SK-N-SH (cell line): ENCODE results near the gene FBXO42. TPM values are rescaled to one million over a fixed set of nuclear protein-coding genes. Genes with fewer than 3 reads are reported as not detected.

Source experiments
- CTCF ChIA-PET: fragments of 300-600, 350-600 bp; formaldehyde crosslinking; extraction: SDS; loops from one replicate; lab custom pipeline; 2021; lab: Yijun Ruan, JAX
- POLR2A ChIA-PET: fragments of 350-600 bp; sonication (Branson Sonifier 250); formaldehyde crosslinking; extraction: SDS; loops from one replicate; lab custom pipeline; 2020; ENCODE audit warnings: antibody characterized with exemption, inconsistent platforms; lab: Yijun Ruan, JAX
- DNase-seq: peaks from one replicate; pipeline ENCODE4 v3.0.0; 2012
- H2AFZ ChIP-seq: fragments of 200-600 bp; sonication (generic); 2 replicates; pipeline ENCODE4 v1.8.1; 2016; ENCODE audit warnings: antibody characterized with exemption, mild to moderate bottlenecking, low read depth
- H3F3A ChIP-seq: fragments of 200-600 bp; sonication (generic); replicated peaks from 2 replicates; pipeline ENCODE3; 2016; ENCODE audit warnings: antibody characterized with exemption, mild to moderate bottlenecking; ENCODE audit not compliant: insufficient read depth
- H3K27ac ChIP-seq, 2 experiments: fragments of 200-500 bp in 1 of 2; fragments of 200-600 bp in 1 of 2; sonication (Bioruptor generic) in 1 of 2; sonication (generic), shearing (Covaris generic) in 1 of 2; 2 replicates each; pipeline versions ENCODE4 v1.5.1 to v1.6.1; 2014 to 2016; ENCODE audit warnings: low read depth in 2 of 2, inconsistent platforms in 1 of 2, low read length in 1 of 2, mild to moderate bottlenecking in 1 of 2, mixed read lengths in 1 of 2
- H3K27me3 ChIP-seq: fragments of 200-600 bp; sonication (generic), shearing (Covaris generic); 2 replicates; pipeline ENCODE4 v1.6.1; 2016; ENCODE audit warnings: mixed run types; ENCODE audit not compliant: insufficient read depth
- H3K36me3 ChIP-seq, 2 experiments: fragments of 200-500 bp in 1 of 2; fragments of 200-600 bp in 1 of 2; sonication (Bioruptor generic) in 1 of 2; sonication (generic) in 1 of 2; replicated peaks in 1 of 2; 2 replicates each; pipeline versions ENCODE3 to v1.5.1; 2014 to 2016; ENCODE audit warnings: low read length in 1 of 2, mild to moderate bottlenecking in 1 of 2; ENCODE audit not compliant: insufficient read depth in 2 of 2, control insufficient read depth in 1 of 2
- H3K4me1 ChIP-seq, 2 experiments: fragments of 200-500 bp in 1 of 2; fragments of 200-600 bp in 1 of 2; sonication (Bioruptor generic) in 1 of 2; sonication (generic), shearing (Covaris generic) in 1 of 2; 2 replicates each; pipeline versions ENCODE4 v1.5.1 to v1.6.1; 2014 to 2016; ENCODE audit warnings: low read depth in 1 of 2, low read length in 1 of 2, mixed run types in 1 of 2; ENCODE audit not compliant: insufficient read depth in 2 of 2, control insufficient read depth in 1 of 2
- H3K4me2 ChIP-seq: fragments of 200-600 bp; sonication (generic), shearing (Covaris generic); 2 replicates; pipeline ENCODE4 v1.6.1; 2017; ENCODE audit warnings: mixed run types
- H3K4me3 ChIP-seq, 2 experiments: fragments of 200-500 bp in 1 of 2; fragments of 200-600 bp in 1 of 2; sonication (Bioruptor generic) in 1 of 2; sonication (generic), shearing (Covaris generic) in 1 of 2; 2 replicates each; pipeline versions ENCODE4 v1.5.1 to v1.8.1; 2014 to 2016; ENCODE audit warnings: low read depth in 2 of 2, inconsistent platforms in 1 of 2, low read length in 1 of 2, mild to moderate bottlenecking in 1 of 2, mixed read lengths in 1 of 2, moderate library complexity in 1 of 2
- H3K79me2 ChIP-seq: fragments of 200-600 bp; sonication (generic); 2 replicates; pipeline ENCODE4 v1.8.1; 2017; ENCODE audit warnings: mild to moderate bottlenecking; ENCODE audit not compliant: insufficient read depth
- H3K9ac ChIP-seq: fragments of 200-600 bp; sonication (generic); 2 replicates; pipeline ENCODE4 v1.6.1; 2017; ENCODE audit warnings: mixed run types
- H3K9me2 ChIP-seq: fragments of 200-600 bp; sonication (generic); 2 replicates; pipeline ENCODE4 v1.6.1; 2017; ENCODE audit warnings: mixed run types
- H3K9me3 ChIP-seq: fragments of 200-600 bp; sonication (generic); 2 replicates; pipeline ENCODE4 v1.6.1; 2017; ENCODE audit warnings: mixed run types, mild to moderate bottlenecking, moderate library complexity
- H4K20me1 ChIP-seq: fragments of 200-600 bp; sonication (generic); 2 replicates; pipeline ENCODE4 v1.6.1; 2017; ENCODE audit warnings: mild to moderate bottlenecking, mixed run types; ENCODE audit not compliant: insufficient read depth
- ELF1 ChIP-seq: IDR thresholded peaks from 2 replicates; pipeline ENCODE4 v1.4.0; 2012
- EP300 ChIP-seq, 2 experiments: IDR thresholded peaks; 2 replicates each; pipeline versions ENCODE4 v1.4.0 to v1.6.1; 2012; ENCODE audit warnings: borderline replicate concordance in 1 of 2, low read depth in 1 of 2, low read length in 1 of 2
- FOSL2 ChIP-seq: IDR thresholded peaks from 2 replicates; pipeline ENCODE4 v1.4.0; 2012; ENCODE audit warnings: low read depth, mild to moderate bottlenecking, moderate library complexity, borderline replicate concordance
- FOXM1 ChIP-seq: IDR thresholded peaks from 2 replicates; pipeline ENCODE4 v1.4.0; 2012; ENCODE audit warnings: low read depth, mild to moderate bottlenecking
- IRF3 ChIP-seq: fragments of 150-350 bp; IDR thresholded peaks from 2 replicates; pipeline ENCODE4 v1.6.1; 2016; ENCODE audit warnings: mild to moderate bottlenecking, low read depth, low read length
- MXI1 ChIP-seq: IDR thresholded peaks from 2 replicates; pipeline ENCODE4 v1.6.1; 2012; ENCODE audit warnings: mild to moderate bottlenecking, low read depth, low read length, improper control_type of control experiment
- NFIC ChIP-seq: IDR thresholded peaks from 2 replicates; pipeline ENCODE4 v1.4.0; 2012; ENCODE audit warnings: borderline replicate concordance
- PBX3 ChIP-seq: IDR thresholded peaks from 2 replicates; pipeline ENCODE4; 2012
- SMC3 ChIP-seq: IDR thresholded peaks from 2 replicates; pipeline ENCODE4 v1.6.1; 2012; ENCODE audit warnings: low read depth, low read length, improper control_type of control experiment
- TEAD4 ChIP-seq: IDR thresholded peaks from 2 replicates; pipeline ENCODE4 v1.4.0; 2012; ENCODE audit warnings: mild to moderate bottlenecking, borderline replicate concordance; ENCODE audit not compliant: insufficient read depth
- USF1 ChIP-seq: IDR thresholded peaks from 2 replicates; pipeline ENCODE4 v1.4.0; 2012; ENCODE audit warnings: low read depth, borderline replicate concordance
- YY1 ChIP-seq: IDR thresholded peaks from 2 replicates; pipeline ENCODE4 v1.4.0; 2012; ENCODE audit warnings: low read depth, mild to moderate bottlenecking
- WGBS: methylation state at CpG from one replicate; pipeline ENCODE4 v1.1.6; 2017; ENCODE audit warnings: low lambda C conversion rate; 5-methylcytosine and 5-hydroxymethylcytosine counted together
- polyA plus RNA-seq, 3 experiments: library from polyadenylated mRNA; depleted of rRNA; stranded (reverse); fragments of >200 nt; gene quantifications; 2 replicates each; pipeline ENCODE4 v1.2.3, GENCODE V29; 2012
- TF ChIP-seq, protein P1 (sequence below): fragments of 150-350 bp; IDR thresholded peaks from 2 replicates; pipeline ENCODE4 v1.6.1; 2017; ENCODE audit warnings: antibody characterized with exemption, low read length, low read depth, borderline replicate concordance

Gene FBXO42
- polyA plus RNA-seq, 1 of the 3 experiments (the other 2 are of a cell fraction) = 8.6 TPM

DNA sequence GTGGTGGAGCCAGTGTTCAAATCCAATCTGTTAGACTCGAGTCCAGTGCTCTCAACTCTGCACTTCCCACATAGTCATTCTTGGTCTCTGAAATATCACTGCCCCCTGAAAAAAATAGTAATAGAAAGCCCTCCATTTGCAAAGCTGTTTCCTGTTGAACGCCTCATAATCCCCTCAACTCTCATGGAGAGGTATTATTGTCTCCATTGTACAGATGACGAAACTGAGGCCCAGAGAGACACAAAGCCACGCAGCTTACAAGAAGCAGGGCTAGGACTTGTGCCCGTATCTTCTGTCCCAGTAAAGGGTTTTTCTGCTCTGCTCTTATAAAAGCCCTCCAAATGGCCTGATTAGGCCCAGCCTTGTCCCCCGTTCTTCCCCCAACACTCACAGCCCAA is 133.6 kb downstream of the FBXO42 start (continued):
- TF ChIP-seq, protein P1, sequence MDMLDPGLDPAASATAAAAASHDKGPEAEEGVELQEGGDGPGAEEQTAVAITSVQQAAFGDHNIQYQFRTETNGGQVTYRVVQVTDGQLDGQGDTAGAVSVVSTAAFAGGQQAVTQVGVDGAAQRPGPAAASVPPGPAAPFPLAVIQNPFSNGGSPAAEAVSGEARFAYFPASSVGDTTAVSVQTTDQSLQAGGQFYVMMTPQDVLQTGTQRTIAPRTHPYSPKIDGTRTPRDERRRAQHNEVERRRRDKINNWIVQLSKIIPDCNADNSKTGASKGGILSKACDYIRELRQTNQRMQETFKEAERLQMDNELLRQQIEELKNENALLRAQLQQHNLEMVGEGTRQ = no peak
- TF ChIP-seq USF1 = no peak
- no peak for TF ChIP-seq ELF1
- TF ChIP-seq SMC3 = no peak
- TF ChIP-seq FOXM1 = no peak
- TF ChIP-seq YY1 = no peak
- no peak for TF ChIP-seq MXI1
- no peak for TF ChIP-seq TEAD4

- Histone ChIP-seq H3K27ac (peak overlapping the region in 1 of 2 experiments; percentile 60; a peak in 1 of 4 replicates), H4K20me1 (no peaks in the 10 kb centered on the region), H3K9me2 (no peaks in the 10 kb centered on the region), H3K36me3 (no peaks in the 10 kb centered on the region), H3F3A (peaks cover 3% of the 10 kb centered on the region), H3K27me3 (no peaks in the 10 kb centered on the region), H3K9ac (no peak overlapping the region), H2AFZ (no peak overlapping the region), H3K4me3 (no peak overlapping the region; a peak in 1 of 4 replicates), H3K9me3 (no peaks in the 10 kb centered on the region), H3K79me2 (no peaks in the 10 kb centered on the region), H3K4me2 (no peak overlapping the region), H3K4me1 (peaks cover 0 to 18% of the 10 kb centered on the region in 2 experiments; a peak in 2 of 4 replicates)
- TF ChIP-seq USF1 (no peak), NFIC (no peak), EP300 (IDR thresholded peaks at IDR 0.05; ENCODE audit: borderline replicate concordance in 1 of 2, low read depth in 1 of 2, low read length in 1 of 2) (no peak), IRF3 (no peak), FOSL2 (no peak), PBX3 (no peak)
- ChIA-PET CTCF (interaction anchor here (0.8 to 3.3 kb wide), 8 partner anchors 12 to 149 kb away, joined by 3 to 12 read pairs (median 5); partner anchors contain the start of genes CPLANE2 and SZRD1), POLR2A (interaction anchor here (0.7 to 1.8 kb wide), 4 partner anchors 8 to 30 kb away, joined by 3 to 7 read pairs (median 4); no protein-coding TSS in a partner anchor)
- WGBS = 80% methylated on average over 11 of the region's 12 CpGs
- no peak for DNase-seq
These were observed 134.1 kb downstream of the FBXO42 start for GRCh38 chr1:16218014-16218673.
